ENCODE data around the gene TULP3.

TULP3 gene

DNA sequence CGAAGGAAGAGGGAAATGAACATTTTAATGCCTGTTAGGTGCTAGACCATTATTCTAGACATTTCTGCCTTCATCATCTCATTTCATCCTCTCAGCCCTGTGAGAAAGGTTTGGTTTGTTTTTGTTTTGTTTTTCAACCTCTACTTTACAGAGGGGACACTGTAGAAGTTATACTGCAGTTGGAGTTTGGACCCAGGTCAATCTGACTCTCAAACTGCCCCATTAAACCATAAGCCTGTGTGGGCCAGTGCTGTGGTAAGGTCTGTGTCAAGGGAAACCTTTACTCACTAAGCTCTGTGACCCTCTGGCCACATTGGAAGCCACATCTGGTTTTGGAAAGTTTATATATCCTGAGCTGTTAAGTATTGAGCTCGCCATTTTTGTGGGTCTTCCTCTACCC, 77.0 kb downstream of the TULP3 start:
- Histone ChIP-seq H3K9ac (no peak overlapping the region), H3K36me3 (ENCODE audit: insufficient read depth) (no peaks in the 10 kb centered on the region), H3K79me2 (ENCODE audit: insufficient read depth, low read depth) (peaks cover 10% of the 10 kb centered on the region; the same call in 1 of the 2 replicates), H3K4me3 (IDR thresholded peaks at IDR 0.05; ENCODE audit: insufficient read depth, low read depth, low read length) (no peak overlapping the region), H2AFZ (ENCODE audit: low read depth) (no peak overlapping the region), H3K4me2 (no peak overlapping the region), H3K27ac (no peak overlapping the region), H3K27me3 (ENCODE audit: insufficient read depth, low read depth) (no peaks in the 10 kb centered on the region), H3K4me1 (ENCODE audit: low read depth, poor library complexity, severe bottlenecking) (no peaks in the 10 kb centered on the region), H4K20me1 (ENCODE audit: insufficient read depth) (no peaks in the 10 kb centered on the region)
- TF ChIP-seq, protein P1, sequence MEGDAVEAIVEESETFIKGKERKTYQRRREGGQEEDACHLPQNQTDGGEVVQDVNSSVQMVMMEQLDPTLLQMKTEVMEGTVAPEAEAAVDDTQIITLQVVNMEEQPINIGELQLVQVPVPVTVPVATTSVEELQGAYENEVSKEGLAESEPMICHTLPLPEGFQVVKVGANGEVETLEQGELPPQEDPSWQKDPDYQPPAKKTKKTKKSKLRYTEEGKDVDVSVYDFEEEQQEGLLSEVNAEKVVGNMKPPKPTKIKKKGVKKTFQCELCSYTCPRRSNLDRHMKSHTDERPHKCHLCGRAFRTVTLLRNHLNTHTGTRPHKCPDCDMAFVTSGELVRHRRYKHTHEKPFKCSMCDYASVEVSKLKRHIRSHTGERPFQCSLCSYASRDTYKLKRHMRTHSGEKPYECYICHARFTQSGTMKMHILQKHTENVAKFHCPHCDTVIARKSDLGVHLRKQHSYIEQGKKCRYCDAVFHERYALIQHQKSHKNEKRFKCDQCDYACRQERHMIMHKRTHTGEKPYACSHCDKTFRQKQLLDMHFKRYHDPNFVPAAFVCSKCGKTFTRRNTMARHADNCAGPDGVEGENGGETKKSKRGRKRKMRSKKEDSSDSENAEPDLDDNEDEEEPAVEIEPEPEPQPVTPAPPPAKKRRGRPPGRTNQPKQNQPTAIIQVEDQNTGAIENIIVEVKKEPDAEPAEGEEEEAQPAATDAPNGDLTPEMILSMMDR (conservative IDR thresholded peaks at IDR 0.05; ENCODE audit: low read depth, low read length): no peak

DNA sequence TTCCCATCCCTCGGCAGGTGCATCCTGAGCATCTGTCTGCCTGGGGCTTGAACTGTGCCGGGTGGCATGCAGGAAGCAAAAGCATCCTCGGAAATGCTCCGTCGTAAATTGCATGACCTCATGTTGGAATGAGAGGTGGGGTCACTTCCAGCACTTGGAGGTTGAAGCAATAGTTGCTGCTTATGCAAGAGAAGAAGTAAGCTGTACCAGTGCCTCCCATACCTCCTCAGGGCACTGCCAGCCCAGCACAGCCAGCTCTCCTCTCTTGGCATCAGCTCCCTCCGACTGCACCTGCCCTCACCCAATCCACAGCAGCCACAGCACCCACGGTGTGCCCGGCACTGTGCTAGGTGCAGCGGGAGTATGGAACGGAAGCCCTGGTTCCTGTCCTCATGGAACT, 80.1 kb downstream of the TULP3 start:
- Histone ChIP-seq H3K4me1 (ENCODE audit: low read depth, poor library complexity, severe bottlenecking) (no peaks in the 10 kb centered on the region), H3K9ac (no peak overlapping the region), H4K20me1 (ENCODE audit: insufficient read depth) (no peaks in the 10 kb centered on the region), H3K36me3 (ENCODE audit: insufficient read depth) (no peaks in the 10 kb centered on the region), H2AFZ (ENCODE audit: low read depth) (no peak overlapping the region), H3K4me3 (IDR thresholded peaks at IDR 0.05; ENCODE audit: insufficient read depth, low read depth, low read length) (no peak overlapping the region), H3K27ac (no peak overlapping the region), H3K27me3 (ENCODE audit: insufficient read depth, low read depth) (no peaks in the 10 kb centered on the region), H3K4me2 (no peak overlapping the region), H3K79me2 (ENCODE audit: insufficient read depth, low read depth) (0 out of 2 replicates have a peak, but pooled peaks cover 6% of the 10 kb centered on the region)
- TF ChIP-seq, protein P1 (conservative IDR thresholded peaks at IDR 0.05; ENCODE audit: low read depth, low read length): no peak

DNA sequence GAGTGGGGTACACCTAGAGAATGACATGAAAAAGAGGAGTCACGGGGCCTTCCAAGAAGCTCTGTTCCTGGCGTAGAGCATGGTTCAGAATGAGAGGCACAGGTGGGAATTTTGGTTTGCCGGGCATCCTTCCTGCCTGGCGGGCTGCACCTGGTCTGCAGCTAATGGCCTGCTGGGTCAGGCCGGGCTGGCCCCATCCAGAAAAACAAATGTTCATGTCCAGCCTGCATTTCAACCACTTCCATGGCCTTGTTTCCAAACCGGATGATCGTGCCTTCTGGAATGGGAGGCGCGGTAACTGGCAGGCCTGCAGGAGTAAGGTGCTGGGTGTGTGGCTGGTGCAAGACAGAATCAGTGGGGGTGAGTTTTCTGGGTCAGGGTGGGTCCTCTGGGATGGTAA, 82.9 kb downstream of the TULP3 start:
- Histone ChIP-seq H4K20me1 (ENCODE audit: insufficient read depth) (no peaks in the 10 kb centered on the region), H2AFZ (ENCODE audit: low read depth) (no peak overlapping the region), H3K36me3 (ENCODE audit: insufficient read depth) (no peaks in the 10 kb centered on the region), H3K4me2 (no peak overlapping the region), H3K9ac (no peak overlapping the region), H3K27me3 (ENCODE audit: insufficient read depth, low read depth) (no peaks in the 10 kb centered on the region), H3K4me3 (IDR thresholded peaks at IDR 0.05; ENCODE audit: insufficient read depth, low read depth, low read length) (no peak overlapping the region), H3K4me1 (ENCODE audit: low read depth, poor library complexity, severe bottlenecking) (no peaks in the 10 kb centered on the region), H3K27ac (no peak overlapping the region), H3K79me2 (ENCODE audit: insufficient read depth, low read depth) (no peaks in the 10 kb centered on the region)
- TF ChIP-seq, protein P1 (conservative IDR thresholded peaks at IDR 0.05; ENCODE audit: low read depth, low read length): no peak

DNA sequence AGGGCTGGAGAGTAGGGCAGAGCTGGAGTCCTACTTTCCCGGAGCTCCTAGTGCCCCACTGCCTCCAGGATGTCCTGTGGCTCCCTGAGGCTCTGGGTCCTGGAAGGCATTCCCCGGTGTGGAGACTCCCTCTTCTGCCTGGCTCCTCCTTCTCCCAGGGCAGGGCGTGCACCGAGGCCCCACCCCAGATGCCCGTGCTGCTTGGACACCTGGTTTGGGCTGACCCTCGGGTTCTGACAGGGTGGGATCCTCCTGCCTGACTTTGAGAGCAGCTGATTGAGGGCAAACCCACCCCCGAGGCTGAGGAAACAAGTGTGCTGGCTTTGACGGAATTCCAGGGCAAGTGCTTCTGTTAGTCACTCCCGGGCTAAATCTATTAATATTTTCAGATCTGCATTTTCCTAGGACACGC, 83.9 kb downstream of the TULP3 start:
- TF ChIP-seq, protein P1 (conservative IDR thresholded peaks at IDR 0.05; ENCODE audit: low read depth, low read length): no peak
- Histone ChIP-seq H3K27me3 (ENCODE audit: insufficient read depth, low read depth) (no peaks in the 10 kb centered on the region), H3K4me2 (no peak overlapping the region), H3K4me3 (IDR thresholded peaks at IDR 0.05; ENCODE audit: insufficient read depth, low read depth, low read length) (no peak overlapping the region), H3K79me2 (ENCODE audit: insufficient read depth, low read depth) (no peaks in the 10 kb centered on the region), H2AFZ (ENCODE audit: low read depth) (no peak overlapping the region), H3K4me1 (ENCODE audit: low read depth, poor library complexity, severe bottlenecking) (no peaks in the 10 kb centered on the region), H4K20me1 (ENCODE audit: insufficient read depth) (no peaks in the 10 kb centered on the region), H3K27ac (no peak overlapping the region), H3K9ac (no peak overlapping the region), H3K36me3 (ENCODE audit: insufficient read depth) (no peaks in the 10 kb centered on the region)
